WI38 (cell line): ENCODE measurements around the gene CEACAM16.

Experiments used
- H3K4me3 ChIP-seq: 2 replicates; pipeline ENCODE4 v1.5.1; 2011; ENCODE audit warnings: low read depth, mild to moderate bottlenecking, control low read depth, low read length
- CTCF ChIP-seq: IDR thresholded peaks from 2 replicates; pipeline ENCODE4 v1.5.1; 2012; ENCODE audit warnings: low read depth, mild to moderate bottlenecking, control low read depth, low read length

Gene CEACAM16

GRCh38 chr19:44660081-44660480 is 38.9 kb upstream of the CEACAM16 start:
- TF ChIP-seq CTCF: no peak
- no peak overlapping the region for H3K4me3 ChIP-seq

GRCh38 chr19:44661205-44661604 is 37.7 kb upstream of the CEACAM16 start:
- H3K4me3 ChIP-seq: no peak overlapping the region
- no peak for TF ChIP-seq CTCF

GRCh38 chr19:44661904-44662303 is 37.0 kb upstream of the CEACAM16 start:
- H3K4me3 ChIP-seq: no peak overlapping the region
- no peak for TF ChIP-seq CTCF

- no peak for TF ChIP-seq CTCF
- no peak overlapping the region for H3K4me3 ChIP-seq
Measured at GRCh38 chr19:44662691-44663385, 36.1 kb upstream of the CEACAM16 start.

GRCh38 chr19:44663996-44664395 is 35.0 kb upstream of the CEACAM16 start:
- H3K4me3 ChIP-seq: no peak overlapping the region
- TF ChIP-seq CTCF: no peak

GRCh38 chr19:44664976-44665375 is 34.0 kb upstream of the CEACAM16 start:
- no peak overlapping the region for H3K4me3 ChIP-seq
- no peak for TF ChIP-seq CTCF

- H3K4me3 ChIP-seq: no peak overlapping the region
- TF ChIP-seq CTCF: no peak
Measured at GRCh38 chr19:44666852-44667556, 31.9 kb upstream of the CEACAM16 start.
